ENCODE results near the gene PRPH2.

GRCh38 chr6:42679358-42679757 lies 43.0 kb downstream of the PRPH2 start:
- TF ChIP-seq CTCF (IDR thresholded peaks at IDR 0.05) (no peak), POLR2A (IDR thresholded peaks at IDR 0.05) (no peak)
